ENCODE data around the gene SMIM10L2A.
"Not testable (repeated sequence)": the region's sequence is repeated elsewhere in the genome, so short reads cannot be mapped to it uniquely, and the experiment has no call there.

The SMIM10L2A gene

DNA sequence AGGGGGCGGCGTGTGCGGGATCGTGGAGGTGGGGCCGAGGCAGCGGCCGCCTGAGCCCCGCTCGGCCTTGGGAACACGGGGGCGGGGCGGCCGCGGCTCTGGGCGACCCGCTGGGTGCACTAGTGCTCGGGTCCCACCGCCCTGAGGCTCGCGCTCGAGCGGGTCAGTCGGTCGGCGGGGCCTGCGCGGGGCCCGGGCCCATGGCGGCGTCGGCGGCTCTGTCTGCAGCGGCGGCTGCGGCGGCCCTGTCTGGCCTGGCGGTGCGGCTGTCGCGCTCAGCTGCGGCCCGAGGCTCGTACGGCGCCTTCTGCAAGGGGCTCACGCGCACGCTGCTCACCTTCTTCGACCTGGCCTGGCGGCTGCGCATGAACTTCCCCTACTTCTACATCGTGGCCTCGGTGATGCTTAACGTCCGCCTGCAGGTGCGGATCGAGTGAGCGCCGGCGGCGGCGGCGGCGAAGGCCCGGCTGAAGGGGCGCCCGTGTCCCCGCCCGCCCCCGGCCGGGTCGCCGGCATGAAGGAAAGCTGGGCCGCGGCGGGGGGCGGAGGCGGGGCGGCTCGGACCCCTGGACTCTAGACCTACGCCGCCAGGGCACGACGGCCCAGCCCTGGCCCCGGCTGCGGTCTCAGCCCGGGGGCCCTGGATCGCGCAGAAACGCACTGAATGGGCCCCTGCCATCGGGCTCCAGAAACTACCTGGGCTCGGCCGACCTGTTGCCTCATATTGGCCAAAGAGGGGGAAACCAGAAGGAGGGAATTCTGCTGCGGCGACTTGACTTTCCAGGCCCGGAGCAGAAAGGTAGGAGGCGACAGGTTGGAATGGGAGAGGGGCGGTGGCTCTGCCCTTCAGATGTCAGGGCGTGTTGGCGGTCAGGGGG lies at the start of gene SMIM10L2A:
SMIM10L2A (plus strand) TSS at position 13 of the 878 bp plus-strand sequence; CDS start at position 201, 188 bp downstream.
- DNase-seq = peak; percentile 6

GRCh38 chrX:135373357-135373756 lies 48.4 kb upstream of the SMIM10L2A start:
- no peak for DNase-seq

DNA sequence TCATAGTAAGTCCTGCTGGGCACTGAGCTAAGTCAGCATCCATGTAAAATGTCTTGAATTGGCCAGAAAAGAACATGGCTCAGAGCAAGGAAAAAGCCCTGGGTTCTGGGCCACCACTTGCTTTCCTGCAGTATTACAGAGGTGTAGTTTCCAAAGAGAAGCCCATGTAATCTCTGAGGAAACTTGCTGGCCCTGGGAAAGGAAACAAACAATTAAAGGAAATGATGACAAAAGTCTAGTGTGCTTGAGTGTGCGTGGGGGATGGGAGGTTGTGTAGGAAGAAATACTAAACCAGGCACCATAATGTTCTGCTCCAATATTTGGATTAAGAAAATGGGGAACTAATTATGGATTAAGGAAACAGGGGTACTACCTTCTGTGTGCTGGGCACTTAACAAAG lies 39.5 kb upstream of the SMIM10L2A start:
- no peak for DNase-seq

DNA sequence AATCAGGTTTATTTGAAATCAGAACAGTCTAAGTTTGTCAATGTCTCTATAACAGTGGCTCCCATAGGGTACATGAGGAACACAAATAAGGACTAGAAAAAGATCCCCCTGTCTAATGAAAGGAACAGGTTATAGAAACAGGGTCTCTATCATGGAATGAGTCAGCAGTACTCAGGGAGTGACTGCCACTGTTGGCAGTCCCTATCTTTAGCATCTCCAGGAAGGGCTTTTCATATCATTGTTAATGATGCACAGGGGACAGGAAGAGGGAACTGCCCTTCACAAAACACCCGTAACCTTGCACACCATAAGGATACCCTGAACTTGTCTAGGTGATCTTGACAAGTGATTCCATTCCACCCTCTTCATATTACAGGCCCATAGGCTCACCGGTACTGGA lies 38.5 kb upstream of the SMIM10L2A start:
- no peak for DNase-seq

- no peak for DNase-seq
These were observed 37.4 kb upstream of the SMIM10L2A start for GRCh38 chrX:135384161-135384836.

- no peak for DNase-seq
These were observed 32.9 kb upstream of the SMIM10L2A start for GRCh38 chrX:135388841-135389240.

DNA sequence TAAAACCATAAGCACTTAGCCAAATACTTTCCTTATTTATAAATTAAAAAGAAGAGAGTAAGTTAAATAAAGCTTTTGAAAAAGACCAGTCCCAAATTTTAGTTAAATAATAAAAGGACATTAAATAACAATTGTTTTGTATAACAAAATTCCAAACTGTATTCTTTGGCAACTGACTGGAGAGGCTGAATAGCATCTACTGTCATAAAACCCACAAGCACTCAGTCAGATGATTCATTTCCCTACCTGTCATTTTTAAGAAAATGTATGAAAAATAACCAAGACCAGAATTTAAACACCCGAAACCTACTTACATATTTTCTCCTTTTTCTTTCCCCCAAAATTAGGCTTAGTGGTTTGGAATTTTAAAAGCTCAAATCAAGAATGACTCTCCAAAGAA lies 32.5 kb upstream of the SMIM10L2A start:
- no peak for DNase-seq

GRCh38 chrX:135389717-135390116 lies 32.0 kb upstream of the SMIM10L2A start:
- peak; percentile 2 for DNase-seq

GRCh38 chrX:135391734-135392133 lies 30.0 kb upstream of the SMIM10L2A start:
- no peak for DNase-seq

GRCh38 chrX:135393051-135393450 lies 28.7 kb upstream of the SMIM10L2A start:
- no peak for DNase-seq

- DNase-seq = no peak
These were observed 26.7 kb upstream of the SMIM10L2A start for GRCh38 chrX:135395064-135395463.

DNA sequence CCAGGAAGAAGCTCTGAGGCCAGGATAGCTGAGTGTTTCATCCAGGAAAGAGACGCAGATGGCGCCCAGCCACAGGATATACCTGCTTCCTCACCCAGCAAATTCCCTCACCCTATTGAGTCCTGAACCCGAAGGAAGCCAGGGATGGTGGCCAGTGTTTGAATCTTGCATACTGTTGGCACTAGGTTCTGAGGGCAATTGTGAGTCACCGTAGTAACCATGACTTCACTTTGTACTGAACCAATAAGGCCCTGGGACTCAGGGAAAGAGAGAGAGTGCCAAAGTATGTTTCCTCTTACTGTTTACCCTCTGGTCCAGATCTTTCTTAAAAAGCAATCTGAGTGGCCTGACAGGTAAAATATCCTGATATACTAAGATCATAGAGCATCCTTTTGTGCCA lies 25.6 kb upstream of the SMIM10L2A start:
- no peak for DNase-seq

- DNase-seq = peak; percentile 66
These were observed 25.2 kb upstream of the SMIM10L2A start for GRCh38 chrX:135396566-135396965.

- DNase-seq = no peak
These were observed 24.1 kb upstream of the SMIM10L2A start for GRCh38 chrX:135397652-135398051.

- no peak for DNase-seq
These were observed 18.4 kb upstream of the SMIM10L2A start for GRCh38 chrX:135403374-135403773.

- DNase-seq = not testable (repeated sequence)
These were observed 15.3 kb upstream of the SMIM10L2A start for GRCh38 chrX:135406428-135406827.

DNA sequence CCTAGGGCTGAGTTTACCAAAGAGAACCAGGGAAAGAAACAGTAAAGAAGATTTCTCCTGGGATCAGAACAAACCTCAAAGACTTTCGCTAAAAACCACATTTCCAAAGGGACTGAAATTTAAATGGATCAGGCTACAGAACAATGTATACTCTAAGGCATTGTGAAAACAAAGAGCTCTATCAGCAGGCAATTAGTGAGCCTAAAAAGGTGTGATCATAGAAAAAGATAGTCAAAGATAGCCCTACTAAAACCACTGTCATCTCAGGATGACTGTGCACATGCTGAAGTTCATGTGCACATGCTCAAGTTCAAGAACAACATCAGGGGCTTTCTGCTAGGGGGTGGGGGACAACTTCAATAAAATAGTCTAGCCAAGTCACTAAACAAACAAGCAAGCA lies 12.9 kb upstream of the SMIM10L2A start:
- DNase-seq = no peak

- DNase-seq = no peak
These were observed 10.7 kb upstream of the SMIM10L2A start for GRCh38 chrX:135410861-135411627.

DNA sequence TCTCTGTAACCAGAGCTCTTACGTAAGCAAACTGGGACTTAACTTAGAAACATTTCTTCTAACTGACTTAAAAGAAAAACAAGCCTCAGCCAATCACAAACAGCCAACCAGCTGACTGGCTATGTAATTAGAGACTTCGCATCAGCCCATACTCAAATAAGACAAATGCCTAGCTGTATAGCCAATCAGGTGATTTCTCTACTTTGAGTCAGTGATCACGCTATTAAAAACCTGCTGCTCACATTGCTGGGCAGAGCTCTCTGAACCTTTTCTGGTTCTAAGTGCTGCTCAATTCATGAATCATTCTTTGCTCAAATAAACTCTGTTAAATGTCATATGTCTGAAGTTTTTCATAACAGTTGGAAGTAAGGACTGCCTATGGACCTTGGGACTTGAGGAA lies 9.9 kb upstream of the SMIM10L2A start:
- DNase-seq = no peak

DNA sequence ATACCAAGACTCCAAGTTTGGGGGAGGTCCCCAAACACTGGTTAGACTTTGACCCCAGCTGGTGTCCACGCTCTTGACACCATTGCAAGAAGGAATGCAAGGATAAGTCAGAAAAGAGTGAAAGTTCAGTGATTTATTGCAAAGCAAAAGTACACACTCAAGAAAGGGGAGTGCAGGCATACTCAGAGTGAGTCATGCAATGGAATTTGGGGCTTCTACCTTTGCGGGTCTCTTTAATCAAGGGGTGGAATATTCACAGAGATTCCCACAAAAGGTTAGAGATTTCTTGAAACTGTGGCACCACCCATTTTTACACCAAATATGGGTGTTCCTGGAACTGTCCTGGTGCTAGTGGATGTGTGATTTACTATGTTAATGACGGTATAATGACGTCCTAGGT lies 5.2 kb upstream of the SMIM10L2A start:
- no peak for DNase-seq

- DNase-seq = no peak
These were observed 913 bp upstream of the SMIM10L2A start for GRCh38 chrX:135420831-135421230.

DNA sequence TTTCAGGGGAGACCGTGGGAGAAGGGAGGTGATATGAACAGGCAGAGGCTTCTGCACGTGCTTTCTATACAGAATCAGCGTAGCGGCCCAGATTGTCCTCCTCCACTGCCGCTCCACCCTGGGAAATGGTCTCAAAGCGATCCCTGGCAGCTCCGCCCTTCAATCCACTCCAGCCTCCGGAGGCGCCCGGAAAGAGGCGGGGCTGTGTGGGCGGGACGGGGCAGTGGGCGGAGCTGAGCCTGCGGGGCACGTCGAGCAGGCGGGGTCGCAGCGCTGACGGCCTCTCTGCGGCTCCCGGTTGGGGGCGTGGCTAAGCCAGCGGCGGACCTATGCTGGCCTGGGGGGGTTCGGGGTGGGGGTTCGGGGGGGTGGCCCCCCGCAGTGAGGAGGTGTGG lies 210 bp upstream of the SMIM10L2A start:
- peak; percentile 83 for DNase-seq

GRCh38 chrX:135422810-135423168 lies 1.0 kb downstream of the SMIM10L2A start:
- not testable (repeated sequence) for DNase-seq

Data from NCI-H69 (cell line).